H1 (cell line): ENCODE measurements around the gene MAGT1.

Experiments used
- BRCA1 ChIP-seq: IDR thresholded peaks from 2 replicates; pipeline ENCODE4 v1.6.1; 2012; ENCODE audit warnings: low read depth, low read length, improper control_type of control experiment
- CHD7 ChIP-seq: fragments of 300-600 bp; sonication (generic); IDR thresholded peaks from 2 replicates; pipeline ENCODE4 v1.7.1; 2012; ENCODE audit warnings: low read length, moderate library complexity, mild to moderate bottlenecking, inconsistent platforms; ENCODE audit not compliant: insufficient replicate concordance
- KDM1A ChIP-seq: fragments of 200-600, 300-600 bp; sonication (generic); IDR thresholded peaks from 2 replicates; pipeline ENCODE4 v1.7.1; 2016; ENCODE audit warnings: mild to moderate bottlenecking, low read length, borderline replicate concordance
- MAX ChIP-seq: IDR thresholded peaks from 2 replicates; pipeline ENCODE4 v1.6.1; 2012; ENCODE audit warnings: inconsistent platforms
- POLR2A ChIP-seq, 2 experiments: IDR thresholded peaks; 1 replicate in 1 of 2; 2 replicates in 1 of 2; pipeline ENCODE4 v1.6.1; 2011; ENCODE audit warnings: low read depth in 2 of 2, low read length in 2 of 2, mild to moderate bottlenecking in 2 of 2; ENCODE audit errors: control extremely low read depth in 1 of 2
- SIN3A ChIP-seq, 2 experiments: IDR thresholded peaks in 1 of 2; conservative IDR thresholded peaks in 1 of 2; 2 replicates each; pipeline ENCODE4 v1.6.1; 2011 to 2012; ENCODE audit warnings: low read length in 2 of 2, improper control_type of control experiment in 1 of 2, low read depth in 1 of 2, mild to moderate bottlenecking in 1 of 2
- SP2 ChIP-seq: IDR thresholded peaks from 2 replicates; pipeline ENCODE4 v1.6.1; 2012; ENCODE audit warnings: mild to moderate bottlenecking, low read length, inconsistent platforms
- TEAD4 ChIP-seq: IDR thresholded peaks from 2 replicates; pipeline ENCODE4 v1.6.1; 2012; ENCODE audit warnings: low read depth, low read length, inconsistent platforms, mixed read lengths
- YY1 ChIP-seq: IDR thresholded peaks from 2 replicates; pipeline ENCODE4 v1.6.1; 2011; ENCODE audit warnings: low read depth, mild to moderate bottlenecking, low read length
- TF ChIP-seq, protein P1 (sequence below), 3 experiments: IDR thresholded peaks; 1 replicate in 2 of 3; 2 replicates in 1 of 3; pipeline versions ENCODE4 v1.5.1 to v1.6.1; 2011; ENCODE audit warnings: low read length in 3 of 3, mild to moderate bottlenecking in 3 of 3, inconsistent platforms in 2 of 3, low read depth in 1 of 3, moderate library complexity in 1 of 3; ENCODE audit not compliant: insufficient read depth in 1 of 3; ENCODE audit errors: control extremely low read depth in 1 of 3
- TF ChIP-seq, protein P2 (sequence below): IDR thresholded peaks from 2 replicates; pipeline ENCODE4 v1.6.1; 2012; ENCODE audit warnings: low read length, inconsistent platforms

DNA sequence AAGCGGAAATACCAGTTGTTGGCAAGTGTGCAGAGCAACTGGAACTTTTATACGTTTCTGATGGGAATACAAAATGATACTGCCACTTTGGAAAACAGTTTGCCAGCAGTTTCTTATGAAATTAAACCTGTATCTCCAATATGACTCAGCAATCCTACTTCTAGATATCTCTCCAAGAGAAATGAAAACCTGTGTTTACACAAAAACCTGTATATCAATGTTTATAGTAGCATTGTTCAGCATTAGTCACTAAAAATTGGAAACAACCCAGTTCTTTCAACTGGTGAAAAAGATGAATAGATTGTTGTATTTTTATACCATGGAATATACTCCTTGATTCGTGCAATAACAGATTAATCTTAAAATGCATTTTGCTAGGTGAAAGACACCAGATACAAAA, 42.1 kb upstream of the MAGT1 start:
- TF ChIP-seq SP2 = no peak
- no peak for TF ChIP-seq KDM1A
- TF ChIP-seq POLR2A (IDR thresholded peaks at IDR 0.05; ENCODE audit: control extremely low read depth in 1 of 2, low read depth in 2 of 2, low read length in 2 of 2) = no peak
- no peak for TF ChIP-seq SIN3A (conservative IDR thresholded peaks at IDR 0.05 in 1 of 2, IDR thresholded peaks at IDR 0.05 in 1 of 2; ENCODE audit: low read depth in 1 of 2, low read length in 2 of 2)
- no peak for TF ChIP-seq MAX
- TF ChIP-seq, protein P1, sequence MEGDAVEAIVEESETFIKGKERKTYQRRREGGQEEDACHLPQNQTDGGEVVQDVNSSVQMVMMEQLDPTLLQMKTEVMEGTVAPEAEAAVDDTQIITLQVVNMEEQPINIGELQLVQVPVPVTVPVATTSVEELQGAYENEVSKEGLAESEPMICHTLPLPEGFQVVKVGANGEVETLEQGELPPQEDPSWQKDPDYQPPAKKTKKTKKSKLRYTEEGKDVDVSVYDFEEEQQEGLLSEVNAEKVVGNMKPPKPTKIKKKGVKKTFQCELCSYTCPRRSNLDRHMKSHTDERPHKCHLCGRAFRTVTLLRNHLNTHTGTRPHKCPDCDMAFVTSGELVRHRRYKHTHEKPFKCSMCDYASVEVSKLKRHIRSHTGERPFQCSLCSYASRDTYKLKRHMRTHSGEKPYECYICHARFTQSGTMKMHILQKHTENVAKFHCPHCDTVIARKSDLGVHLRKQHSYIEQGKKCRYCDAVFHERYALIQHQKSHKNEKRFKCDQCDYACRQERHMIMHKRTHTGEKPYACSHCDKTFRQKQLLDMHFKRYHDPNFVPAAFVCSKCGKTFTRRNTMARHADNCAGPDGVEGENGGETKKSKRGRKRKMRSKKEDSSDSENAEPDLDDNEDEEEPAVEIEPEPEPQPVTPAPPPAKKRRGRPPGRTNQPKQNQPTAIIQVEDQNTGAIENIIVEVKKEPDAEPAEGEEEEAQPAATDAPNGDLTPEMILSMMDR (IDR thresholded peaks at IDR 0.05; ENCODE audit: control extremely low read depth in 1 of 3, insufficient read depth in 1 of 3, low read depth in 1 of 3, low read length in 3 of 3) = no peak
- TF ChIP-seq BRCA1 = no peak
- TF ChIP-seq TEAD4 = no peak
- no peak for TF ChIP-seq YY1
- TF ChIP-seq, protein P2, sequence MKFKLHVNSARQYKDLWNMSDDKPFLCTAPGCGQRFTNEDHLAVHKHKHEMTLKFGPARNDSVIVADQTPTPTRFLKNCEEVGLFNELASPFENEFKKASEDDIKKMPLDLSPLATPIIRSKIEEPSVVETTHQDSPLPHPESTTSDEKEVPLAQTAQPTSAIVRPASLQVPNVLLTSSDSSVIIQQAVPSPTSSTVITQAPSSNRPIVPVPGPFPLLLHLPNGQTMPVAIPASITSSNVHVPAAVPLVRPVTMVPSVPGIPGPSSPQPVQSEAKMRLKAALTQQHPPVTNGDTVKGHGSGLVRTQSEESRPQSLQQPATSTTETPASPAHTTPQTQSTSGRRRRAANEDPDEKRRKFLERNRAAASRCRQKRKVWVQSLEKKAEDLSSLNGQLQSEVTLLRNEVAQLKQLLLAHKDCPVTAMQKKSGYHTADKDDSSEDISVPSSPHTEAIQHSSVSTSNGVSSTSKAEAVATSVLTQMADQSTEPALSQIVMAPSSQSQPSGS = no peak
- no peak for TF ChIP-seq CHD7
